IgD-negative memory B cell (primary cell): ENCODE data around the gene METTL26. TPM values are rescaled to one million over a fixed set of nuclear protein-coding genes. Genes with fewer than 3 reads are reported as not detected.

Experiments
- H3K27ac Mint-ChIP-seq, 3 donors: one replicate each; pipeline ENCODE4 v1.8.0; 2020 to 2022; ENCODE audit warnings: mild to moderate bottlenecking in 3 of 3, mixed read lengths in 3 of 3, moderate library complexity in 1 of 3
- H3K27me3 Mint-ChIP-seq: one replicate; pipeline ENCODE4 v1.8.0; 2021; ENCODE audit warnings: mixed read lengths
- H3K36me3 Mint-ChIP-seq: one replicate; pipeline ENCODE4 v1.8.0; 2020; ENCODE audit warnings: mild to moderate bottlenecking, mixed read lengths
- H3K4me1 Mint-ChIP-seq, 3 donors: one replicate each; pipeline ENCODE4 v1.8.0; 2020 to 2022; ENCODE audit warnings: mixed read lengths in 3 of 3, mild to moderate bottlenecking in 1 of 3
- H3K4me3 Mint-ChIP-seq, 4 donors: one replicate each; pipeline ENCODE4 v1.8.0; 2020 to 2022; ENCODE audit warnings: mild to moderate bottlenecking in 4 of 4, mixed read lengths in 4 of 4, moderate library complexity in 3 of 4
- H3K9me3 Mint-ChIP-seq, 3 donors: one replicate each; pipeline ENCODE4 v1.8.0; 2020 to 2021; ENCODE audit warnings: mixed read lengths in 3 of 3, mild to moderate bottlenecking in 1 of 3
- polyA plus RNA-seq: library from polyadenylated mRNA; unstranded; fragments of 300-500 nt; fragmentation: Illumina TruSeq; gene quantifications from one replicate; pipeline ENCODE4 v1.2.3, GENCODE V29; 2021

Gene METTL26
- polyA plus RNA-seq, 1 donor from 2014 or later: 81.0 TPM

DNA sequence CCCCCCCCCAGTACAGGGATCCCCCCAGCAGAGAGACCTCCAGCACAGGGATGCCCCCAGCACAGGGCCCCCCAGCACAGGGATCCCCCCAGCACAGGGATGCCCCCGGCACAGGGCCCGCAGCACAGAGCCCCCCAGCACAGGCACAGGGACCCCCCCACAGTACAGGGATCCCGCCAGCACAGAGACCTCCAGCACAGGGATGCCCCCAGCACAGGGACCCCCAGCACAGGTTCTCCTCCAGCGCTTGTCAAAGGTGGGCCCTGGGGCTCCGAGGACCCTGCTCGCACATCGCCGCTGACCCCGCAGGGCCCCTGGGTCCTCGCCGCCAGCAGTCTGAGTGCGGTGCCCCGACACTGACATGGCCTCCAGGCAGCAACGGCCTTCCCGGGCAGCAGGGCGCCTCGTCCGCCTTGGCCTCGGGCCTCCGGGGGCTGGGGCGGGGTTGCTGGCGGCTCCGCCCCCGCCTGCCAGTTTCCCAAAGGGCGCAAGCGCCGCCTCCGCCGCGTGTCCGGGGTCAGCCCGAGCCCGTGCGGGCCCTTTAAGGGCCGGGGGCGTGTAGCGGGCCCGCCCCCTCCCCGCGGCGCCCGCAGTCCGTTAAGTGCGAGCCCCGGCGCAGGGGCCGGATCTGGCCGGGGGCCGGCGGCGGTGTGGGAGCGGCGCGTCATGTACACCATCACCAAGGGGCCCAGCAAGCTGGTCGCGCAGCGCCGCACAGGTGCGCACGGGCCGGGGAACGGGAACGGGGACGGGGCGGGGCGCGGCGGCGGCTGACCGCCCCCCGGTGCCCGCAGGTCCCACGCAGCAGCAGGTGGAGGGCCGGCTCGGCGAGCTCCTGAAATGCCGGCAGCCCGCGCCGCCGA is 5.5 kb upstream of the METTL26 start, which contains the start of gene MCRIP2:
MCRIP2 (plus strand) TSS at position 503 of the 863 bp plus-strand sequence; CDS start at position 667, 164 bp downstream.
- Mint-ChIP-seq H3K36me3 (no peaks in the 10 kb centered on the region), H3K27me3 (peaks cover 3% of the 10 kb centered on the region), H3K4me1 (peaks cover 10 to 22% (median 19%) of the 10 kb centered on the region in 3 donors), H3K27ac (peak within 1 kb of the TSS; percentile 16 to 80 (median 53)), H3K9me3 (peaks cover 0 to 2% (median 0%) of the 10 kb centered on the region in 3 donors), H3K4me3 (peak within 1 kb of the TSS; percentile 77 to 87 (median 82))

DNA sequence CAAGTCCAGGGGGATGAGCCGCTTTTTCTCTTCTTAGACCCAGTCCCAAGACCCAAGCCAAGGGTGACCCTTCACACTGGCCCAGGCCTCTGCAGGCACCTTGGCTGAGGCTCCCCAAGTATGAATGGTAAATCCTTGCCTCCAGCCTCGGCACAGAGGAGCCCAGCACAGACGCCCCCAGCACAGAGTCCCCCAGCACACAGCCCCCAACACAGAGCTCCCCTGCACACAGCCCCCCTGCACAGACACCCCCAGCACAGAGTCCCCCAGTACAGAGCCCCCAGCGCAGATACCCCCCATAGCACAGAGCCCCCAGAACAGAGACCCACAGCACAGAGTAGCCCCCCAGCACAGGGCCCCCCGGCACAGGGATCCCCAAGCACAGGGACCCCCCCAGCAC is 4.5 kb upstream of the METTL26 start:
- Mint-ChIP-seq H3K4me3 (peak overlapping the region in 3 of 4 donors; percentile 38 to 85 (median 57)), H3K27ac (peak overlapping the region in 1 of 3 donors; percentile 67), H3K9me3 (peaks cover 0 to 2% (median 0%) of the 10 kb centered on the region in 3 donors), H3K4me1 (peaks cover 13 to 22% (median 19%) of the 10 kb centered on the region in 3 donors), H3K36me3 (no peaks in the 10 kb centered on the region), H3K27me3 (peaks cover 3% of the 10 kb centered on the region)

DNA sequence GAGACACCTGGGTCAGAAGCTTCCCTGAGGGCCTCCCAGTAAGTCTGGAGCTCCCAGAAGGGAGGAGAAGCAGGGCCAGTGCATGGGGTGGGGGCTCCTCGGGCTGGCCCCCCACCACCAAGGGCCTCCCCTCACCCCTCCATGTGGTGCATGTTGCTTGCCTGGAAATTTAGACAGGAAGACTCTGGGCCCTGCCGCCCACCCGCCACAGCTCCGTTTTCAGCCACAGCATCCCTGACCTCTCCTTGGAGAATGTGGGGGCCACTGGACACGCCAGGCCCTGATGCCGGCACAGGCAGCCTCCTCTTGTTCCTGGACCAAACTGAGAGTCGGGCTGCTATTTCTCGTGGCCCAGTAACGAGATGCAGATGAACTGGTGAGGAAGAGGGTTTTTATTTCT is 2.7 kb upstream of the METTL26 start:
- H3K4me3 Mint-ChIP-seq: peak overlapping the region in 2 of 4 donors; percentile 63 to 90
- H3K27ac Mint-ChIP-seq: peak overlapping the region; percentile 46 to 86 (median 85)
- H3K4me1 Mint-ChIP-seq: peaks cover 13 to 21% (median 14%) of the 10 kb centered on the region in 3 donors
- H3K9me3 Mint-ChIP-seq: peaks cover 0 to 2% (median 0%) of the 10 kb centered on the region in 3 donors
- H3K27me3 Mint-ChIP-seq: peaks cover 3% of the 10 kb centered on the region
- no peaks in the 10 kb centered on the region for H3K36me3 Mint-ChIP-seq

DNA sequence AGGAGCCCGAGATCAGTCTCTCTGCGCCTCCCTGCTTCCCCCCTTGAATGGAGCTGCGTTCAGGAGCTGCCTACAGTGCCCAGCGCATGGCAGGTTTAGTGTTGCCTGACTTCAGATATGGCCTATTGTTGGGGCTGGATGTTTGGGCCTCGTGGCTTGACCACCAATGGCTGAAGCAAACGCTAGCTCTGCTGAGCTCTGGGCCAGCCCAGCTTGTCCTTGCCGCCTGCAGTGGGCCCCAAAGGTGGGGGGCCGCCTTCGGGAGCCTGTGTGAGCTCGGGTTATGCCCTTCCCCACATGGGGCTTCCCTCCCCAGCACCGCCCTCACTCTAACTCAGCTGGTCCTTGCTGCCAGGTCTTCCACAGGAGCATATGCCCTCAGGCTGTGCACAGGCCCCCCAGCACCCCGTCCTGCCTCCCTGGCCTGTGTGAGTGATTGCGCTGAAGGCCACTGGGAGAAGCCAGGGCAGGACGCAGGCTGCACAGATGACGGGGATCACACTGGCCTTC is 2.0 kb upstream of the METTL26 start:
- peak overlapping the region in 3 of 4 donors; percentile 52 to 100 (median 67) for H3K4me3 Mint-ChIP-seq
- H3K4me1 Mint-ChIP-seq: peaks cover 12 to 19% (median 13%) of the 10 kb centered on the region in 3 donors
- H3K27ac Mint-ChIP-seq: no peak overlapping the region
- H3K9me3 Mint-ChIP-seq: peaks cover 0 to 2% (median 0%) of the 10 kb centered on the region in 3 donors
- no peaks in the 10 kb centered on the region for H3K36me3 Mint-ChIP-seq
- H3K27me3 Mint-ChIP-seq: peaks cover 3% of the 10 kb centered on the region

DNA sequence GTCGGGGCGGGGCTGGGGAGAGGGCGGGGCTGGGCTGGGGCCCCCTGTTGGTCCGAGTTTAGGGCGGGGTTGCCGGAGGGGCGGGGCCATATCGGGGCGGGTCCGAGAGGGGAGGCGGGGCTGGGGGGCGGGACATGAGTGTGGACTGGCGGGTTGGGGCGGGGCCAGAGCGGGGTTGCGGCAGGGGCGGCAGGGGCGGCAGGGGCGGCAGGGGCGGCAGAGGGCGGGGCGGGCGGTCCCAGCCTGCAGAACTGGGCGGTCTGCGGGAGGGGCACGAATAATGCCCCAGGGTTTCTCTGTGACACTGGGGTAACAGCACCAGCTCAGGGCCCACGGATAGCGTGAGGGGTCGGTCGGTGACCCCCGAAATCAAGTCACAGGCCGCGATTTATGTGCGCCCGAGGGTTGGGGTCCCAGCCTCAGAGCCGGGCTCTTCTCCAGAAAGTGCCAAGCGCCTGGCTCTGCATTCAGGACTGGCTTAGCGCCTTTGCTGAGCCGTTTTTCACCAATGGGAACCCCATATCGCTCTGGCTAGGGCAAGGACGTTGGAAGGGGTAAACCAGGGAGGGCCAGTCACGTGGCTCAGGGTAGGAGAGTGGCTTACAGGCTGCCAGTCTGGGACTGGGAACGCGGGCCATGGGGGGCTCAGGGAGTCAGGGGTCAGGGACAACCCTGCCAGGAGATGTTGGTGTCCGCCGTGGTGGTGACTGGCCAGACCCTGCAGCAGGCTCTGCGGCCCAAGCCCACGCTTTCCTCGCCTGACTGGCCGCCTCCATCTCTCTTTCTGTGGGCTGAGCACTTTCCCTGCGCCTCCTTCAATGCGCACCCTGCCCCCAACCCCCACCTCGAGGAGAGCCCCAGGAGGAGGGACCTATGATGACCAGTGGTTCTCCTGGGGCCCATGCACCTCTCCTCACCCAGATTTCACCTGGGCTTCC is 1.2 kb upstream of the METTL26 start:
- Mint-ChIP-seq H3K27ac (peak overlapping the region; percentile 99 to 100 (median 100)), H3K27me3 (peaks cover 3% of the 10 kb centered on the region), H3K9me3 (peaks cover 0 to 2% (median 0%) of the 10 kb centered on the region in 3 donors), H3K4me1 (peaks cover 12 to 19% (median 13%) of the 10 kb centered on the region in 3 donors), H3K4me3 (peak overlapping the region; percentile 96 to 100 (median 100)), H3K36me3 (no peaks in the 10 kb centered on the region)

DNA sequence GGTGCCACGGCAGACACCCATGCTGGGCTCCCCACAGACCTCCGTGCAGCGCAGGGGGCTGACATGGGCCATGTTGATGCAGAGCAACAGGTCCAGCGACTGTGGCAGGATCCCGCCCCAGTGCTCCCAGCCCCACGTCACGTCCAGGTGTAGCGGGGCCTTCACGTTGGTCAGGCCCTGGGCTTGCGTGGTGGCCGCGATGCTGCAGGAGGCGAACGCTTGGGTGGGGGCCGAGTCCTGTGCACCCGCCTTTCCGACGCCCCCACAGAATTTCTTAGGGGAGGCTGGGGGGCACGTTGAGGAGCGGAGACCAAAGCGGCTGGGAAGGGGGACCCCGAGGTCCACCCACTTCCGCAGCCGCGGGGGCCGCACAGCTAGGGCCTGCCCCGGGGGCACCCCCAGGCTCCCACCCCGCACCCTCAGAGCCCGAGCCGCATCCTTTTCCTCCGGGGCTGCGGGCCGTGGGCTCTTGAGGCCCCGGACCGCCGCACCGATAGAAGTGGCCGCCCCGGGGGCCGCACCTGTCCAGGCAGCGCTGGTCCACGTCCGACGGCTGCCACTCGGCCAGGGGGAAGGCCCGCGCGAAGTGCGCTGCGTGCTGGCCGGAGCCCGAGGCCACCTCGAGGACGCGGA is 416 bp downstream of the METTL26 start:
- Mint-ChIP-seq H3K4me1 (peaks cover 12 to 19% (median 13%) of the 10 kb centered on the region in 3 donors), H3K9me3 (peaks cover 0 to 2% (median 0%) of the 10 kb centered on the region in 3 donors), H3K4me3 (peak overlapping the region; percentile 68 to 100 (median 98)), H3K36me3 (no peaks in the 10 kb centered on the region), H3K27me3 (peaks cover 3% of the 10 kb centered on the region), H3K27ac (peak overlapping the region in 2 of 3 donors; percentile 100)

DNA sequence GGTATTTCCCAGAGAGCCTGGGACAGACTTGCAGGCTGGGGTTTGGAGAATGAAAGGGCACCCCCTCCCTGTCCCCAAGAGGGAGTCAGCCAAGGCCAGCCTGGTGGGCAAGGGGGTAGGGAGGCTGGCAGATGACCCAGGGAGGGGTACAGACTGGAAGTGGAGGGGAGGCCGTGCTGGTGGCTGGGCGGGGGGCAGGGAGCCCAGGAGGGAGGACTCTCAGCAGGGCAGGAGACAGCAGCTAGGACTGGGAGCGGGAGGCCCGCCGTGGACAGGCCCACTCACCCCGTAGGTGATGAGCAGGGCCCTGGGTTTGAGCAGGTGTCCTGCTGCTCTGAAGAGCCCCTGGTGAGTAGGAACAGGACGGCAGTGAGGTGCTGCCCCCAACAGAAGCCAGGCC is 1.1 kb downstream of the METTL26 start:
- Mint-ChIP-seq H3K36me3 (no peaks in the 10 kb centered on the region), H3K27ac (peak overlapping the region in 1 of 3 donors; percentile 71), H3K9me3 (peaks cover 0 to 2% (median 0%) of the 10 kb centered on the region in 3 donors), H3K4me3 (peak overlapping the region; percentile 25 to 83 (median 46)), H3K4me1 (peaks cover 10 to 19% (median 13%) of the 10 kb centered on the region in 3 donors), H3K27me3 (peaks cover 3% of the 10 kb centered on the region)

DNA sequence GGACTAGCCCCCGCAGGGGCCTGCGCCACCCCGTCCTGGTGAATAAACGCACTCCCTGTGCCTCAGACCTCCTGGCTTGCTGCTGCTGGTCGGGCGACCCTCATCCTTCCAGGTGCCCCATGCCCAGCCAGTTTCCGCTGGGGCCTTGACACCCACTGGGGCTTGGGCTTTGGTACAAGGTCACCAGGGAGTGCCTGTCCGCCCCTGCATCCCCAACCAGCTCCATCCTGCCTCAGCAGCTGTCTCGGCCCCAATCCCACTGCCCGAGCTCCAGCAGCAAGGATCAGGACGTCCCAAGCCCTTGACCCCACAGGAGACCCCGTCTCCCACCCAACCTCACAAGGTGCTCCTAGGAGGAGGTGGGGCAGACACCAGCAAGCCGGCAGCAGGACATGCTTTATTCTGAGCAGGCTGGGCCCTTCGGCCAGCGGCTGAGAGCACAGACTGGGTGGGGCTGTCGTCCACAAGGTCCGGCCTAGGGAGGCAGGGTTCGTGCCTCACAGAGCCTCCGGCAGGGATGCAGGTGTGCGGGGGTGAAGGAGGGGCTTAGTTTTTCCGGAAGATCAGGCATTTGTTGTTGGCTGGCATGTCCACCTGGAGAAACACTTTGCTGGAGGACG is 1.9 kb downstream of the METTL26 start:
- peak overlapping the region in 2 of 4 donors; percentile 52 to 70 for H3K4me3 Mint-ChIP-seq
- peaks cover 4 to 14% (median 10%) of the 10 kb centered on the region in 3 donors for H3K4me1 Mint-ChIP-seq
- peak overlapping the region in 2 of 3 donors; percentile 31 to 71 for H3K27ac Mint-ChIP-seq
- no peaks in the 10 kb centered on the region for H3K36me3 Mint-ChIP-seq
- H3K9me3 Mint-ChIP-seq: peaks cover 0 to 2% (median 0%) of the 10 kb centered on the region in 3 donors
- H3K27me3 Mint-ChIP-seq: peaks cover 3% of the 10 kb centered on the region

DNA sequence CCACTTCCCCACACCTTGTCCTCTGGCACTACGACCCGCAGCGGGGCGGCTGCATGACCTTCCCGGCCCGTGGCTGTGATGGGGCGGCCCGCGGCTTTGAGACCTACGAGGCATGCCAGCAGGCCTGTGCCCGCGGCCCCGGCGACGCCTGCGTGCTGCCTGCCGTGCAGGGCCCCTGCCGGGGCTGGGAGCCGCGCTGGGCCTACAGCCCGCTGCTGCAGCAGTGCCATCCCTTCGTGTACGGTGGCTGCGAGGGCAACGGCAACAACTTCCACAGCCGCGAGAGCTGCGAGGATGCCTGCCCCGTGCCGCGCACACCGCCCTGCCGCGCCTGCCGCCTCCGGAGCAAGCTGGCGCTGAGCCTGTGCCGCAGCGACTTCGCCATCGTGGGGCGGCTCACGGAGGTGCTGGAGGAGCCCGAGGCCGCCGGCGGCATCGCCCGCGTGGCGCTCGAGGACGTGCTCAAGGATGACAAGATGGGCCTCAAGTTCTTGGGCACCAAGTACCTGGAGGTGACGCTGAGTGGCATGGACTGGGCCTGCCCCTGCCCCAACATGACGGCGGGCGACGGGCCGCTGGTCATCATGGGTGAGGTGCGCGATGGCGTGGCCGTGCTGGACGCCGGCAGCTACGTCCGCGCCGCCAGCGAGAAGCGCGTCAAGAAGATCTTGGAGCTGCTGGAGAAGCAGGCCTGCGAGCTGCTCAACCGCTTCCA is 2.6 kb downstream of the METTL26 start:
- Mint-ChIP-seq H3K27me3 (peaks cover 3% of the 10 kb centered on the region), H3K9me3 (peaks cover 0 to 2% (median 0%) of the 10 kb centered on the region in 3 donors), H3K27ac (no peak overlapping the region), H3K36me3 (no peaks in the 10 kb centered on the region), H3K4me3 (peak overlapping the region in 1 of 4 donors; percentile 52), H3K4me1 (peaks cover 0 to 10% (median 6%) of the 10 kb centered on the region in 3 donors)

DNA sequence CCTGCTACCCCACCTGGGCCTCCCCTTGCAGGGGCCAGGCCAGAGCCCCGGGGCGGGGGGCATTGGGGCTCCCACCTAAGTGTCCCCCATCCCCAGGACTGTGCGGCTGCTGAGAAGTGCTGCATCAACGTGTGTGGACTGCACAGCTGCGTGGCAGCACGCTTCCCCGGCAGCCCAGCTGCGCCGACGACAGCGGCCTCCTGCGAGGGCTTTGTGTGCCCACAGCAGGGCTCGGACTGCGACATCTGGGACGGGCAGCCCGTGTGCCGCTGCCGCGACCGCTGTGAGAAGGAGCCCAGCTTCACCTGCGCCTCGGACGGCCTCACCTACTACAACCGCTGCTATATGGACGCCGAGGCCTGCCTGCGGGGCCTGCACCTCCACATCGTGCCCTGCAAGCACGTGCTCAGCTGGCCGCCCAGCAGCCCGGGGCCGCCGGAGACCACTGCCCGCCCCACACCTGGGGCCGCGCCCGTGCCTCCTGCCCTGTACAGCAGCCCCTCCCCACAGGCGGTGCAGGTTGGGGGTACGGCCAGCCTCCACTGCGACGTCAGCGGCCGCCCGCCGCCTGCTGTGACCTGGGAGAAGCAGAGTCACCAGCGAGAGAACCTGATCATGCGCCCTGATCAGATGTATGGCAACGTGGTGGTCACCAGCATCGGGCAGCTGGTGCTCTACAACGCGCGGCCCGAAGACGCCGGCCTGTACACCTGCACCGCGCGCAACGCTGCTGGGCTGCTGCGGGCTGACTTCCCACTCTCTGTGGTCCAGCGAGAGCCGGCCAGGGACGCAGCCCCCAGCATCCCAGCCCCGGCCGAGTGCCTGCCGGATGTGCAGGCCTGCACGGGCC is 3.4 kb downstream of the METTL26 start:
- Mint-ChIP-seq H3K27me3 (peaks cover 3% of the 10 kb centered on the region), H3K4me1 (peaks cover 0 to 9% (median 6%) of the 10 kb centered on the region in 3 donors), H3K4me3 (no peak overlapping the region), H3K27ac (no peak overlapping the region), H3K36me3 (no peaks in the 10 kb centered on the region), H3K9me3 (peaks cover 0 to 2% (median 0%) of the 10 kb centered on the region in 3 donors)

DNA sequence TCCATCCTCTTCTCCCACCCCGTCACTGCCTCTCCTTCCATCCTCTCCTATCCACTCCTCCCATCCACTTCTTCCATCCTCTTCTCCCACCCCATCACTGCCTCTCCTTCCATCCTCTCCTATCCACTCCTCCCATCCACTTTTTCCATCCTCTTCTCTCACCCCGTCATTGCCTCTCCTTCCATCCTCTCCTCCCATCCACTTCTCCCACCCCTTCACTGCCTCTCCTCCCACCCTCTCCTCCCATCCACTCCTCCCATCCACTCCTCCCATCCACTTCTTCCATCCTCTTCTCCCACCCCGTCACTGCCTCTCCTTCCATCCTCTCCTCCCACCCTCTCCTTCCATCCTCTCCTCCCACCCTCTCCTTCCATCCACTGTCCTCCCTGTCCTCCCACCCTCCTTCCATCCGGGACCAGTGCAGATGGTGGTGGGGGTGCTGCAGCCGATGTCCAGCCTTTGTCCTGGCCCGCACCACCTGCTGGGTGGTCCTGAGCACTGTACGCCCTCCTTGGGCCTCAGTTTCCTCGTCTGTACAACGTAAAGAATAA is 4.2 kb downstream of the METTL26 start:
- H3K36me3 Mint-ChIP-seq: no peaks in the 10 kb centered on the region
- no peak overlapping the region for H3K27ac Mint-ChIP-seq
- H3K9me3 Mint-ChIP-seq: peaks cover 0 to 2% (median 0%) of the 10 kb centered on the region in 3 donors
- peaks cover 0 to 6% (median 5%) of the 10 kb centered on the region in 3 donors for H3K4me1 Mint-ChIP-seq
- peaks cover 3% of the 10 kb centered on the region for H3K27me3 Mint-ChIP-seq
- peak overlapping the region in 1 of 4 donors; percentile 12 for H3K4me3 Mint-ChIP-seq

DNA sequence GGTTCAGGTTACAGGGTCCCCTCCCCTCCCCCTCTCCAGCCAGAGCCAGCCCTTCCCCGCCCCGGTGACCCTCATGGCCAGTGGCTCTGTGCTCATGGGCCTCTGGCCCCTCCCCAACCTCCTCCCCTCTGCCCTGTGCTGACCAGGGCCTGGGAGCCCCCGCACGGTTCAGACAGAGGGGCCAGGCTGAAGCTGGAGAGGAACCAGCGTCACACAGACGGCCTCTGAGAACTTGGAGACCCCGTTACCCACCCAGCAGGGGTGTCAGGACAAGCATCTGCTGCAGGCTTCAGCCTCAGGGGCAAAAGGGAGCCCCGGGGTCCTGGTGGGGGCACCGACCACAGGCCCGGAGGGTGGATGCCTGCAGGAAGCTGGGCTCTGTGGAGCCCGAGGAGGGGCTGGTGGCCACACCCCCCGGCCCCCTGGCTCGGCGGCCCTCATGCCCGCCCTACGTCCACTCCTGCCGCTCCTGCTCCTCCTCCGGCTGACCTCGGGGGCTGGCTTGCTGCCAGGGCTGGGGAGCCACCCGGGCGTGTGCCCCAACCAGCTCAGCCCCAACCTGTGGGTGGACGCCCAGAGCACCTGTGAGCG is 5.2 kb downstream of the METTL26 start, which contains the start of gene WFIKKN1:
WFIKKN1 (plus strand) TSS at position 171 of the 591 bp plus-strand sequence; CDS start at position 440, 269 bp downstream.
- Mint-ChIP-seq H3K4me1 (peaks cover 0 to 5% (median 0%) of the 10 kb centered on the region in 3 donors), H3K27ac (no peak within 1 kb of the TSS), H3K27me3 (no peaks in the 10 kb centered on the region), H3K36me3 (peaks cover 2% of the 10 kb centered on the region), H3K4me3 (peak within 1 kb of the TSS in 1 of 4 donors; percentile 12), H3K9me3 (no peaks in the 10 kb centered on the region)
